Naive thymus-derived CD8-positive, alpha-beta T cell (primary cell): Measurements from ENCODE around the gene STEAP3. TPM values are rescaled to one million over a fixed set of nuclear protein-coding genes. Genes with fewer than 3 reads are reported as not detected.
A peak's percentile ranks its signal among the peaks of the same experiment; 100 is the strongest.

Experiments
- ATAC-seq, 2 donors: fragments of 150-1000 bp; cut with Tn5 transposase in 1 of 2; sonication (Bioruptor Pico), chemical (Tn5 transposase) in 1 of 2; 1 replicate in 1 of 2; 2 replicates in 1 of 2; pipeline ENCODE4 v1.10.0; 2021; ENCODE audit warnings: mild to moderate bottlenecking in 2 of 2, moderate library complexity in 2 of 2
- POLR2A ChIA-PET: fragments of 350-600 bp; sonication (Branson Sonifier 250); formaldehyde crosslinking; loops from one replicate; lab custom pipeline; 2021; ENCODE audit warnings: antibody characterized with exemption; lab: Charles Lee
- DNase-seq, 10 donors: peaks; one replicate each; pipeline versions ENCODE4 v3.0.0 to v3.0.0-alpha.2; 2020 to 2022
- H3K27ac Mint-ChIP-seq, 10 donors: one replicate each; pipeline ENCODE4 v1.8.0; 2020 to 2022; ENCODE audit warnings: mild to moderate bottlenecking in 10 of 10, mixed read lengths in 10 of 10, moderate library complexity in 4 of 10, inconsistent platforms in 1 of 10
- H3K27me3 Mint-ChIP-seq, 5 donors: one replicate each; pipeline ENCODE4 v1.8.0; 2021 to 2022; ENCODE audit warnings: mixed read lengths in 5 of 5
- H3K36me3 Mint-ChIP-seq, 3 donors: one replicate each; pipeline ENCODE4 v1.8.0; 2020 to 2022; ENCODE audit warnings: mixed read lengths in 3 of 3, mild to moderate bottlenecking in 2 of 3, inconsistent platforms in 1 of 3
- H3K4me1 Mint-ChIP-seq, 4 donors: one replicate each; pipeline ENCODE4 v1.8.0; 2021 to 2022; ENCODE audit warnings: mixed read lengths in 4 of 4
- H3K4me3 Mint-ChIP-seq, 10 donors: one replicate each; pipeline ENCODE4 v1.8.0; 2020 to 2022; ENCODE audit warnings: mild to moderate bottlenecking in 10 of 10, mixed read lengths in 10 of 10, moderate library complexity in 6 of 10, inconsistent platforms in 1 of 10
- H3K9me3 Mint-ChIP-seq, 9 donors: one replicate each; pipeline ENCODE4 v1.8.0; 2020 to 2022; ENCODE audit warnings: mixed read lengths in 9 of 9, mild to moderate bottlenecking in 3 of 9, inconsistent platforms in 1 of 9, moderate library complexity in 1 of 9
- polyA plus RNA-seq, 3 donors: library from polyadenylated mRNA; unstranded; fragments of 300-500 nt; fragmentation: Illumina TruSeq; gene quantifications; one replicate each; pipeline ENCODE4 v1.2.3, GENCODE V29; 2021
- total RNA-seq, 8 experiments: library from RNA in 2 of 8; stranded (reverse) in 2 of 8; gene quantifications; one replicate each; pipeline ENCODE4 v1.2.3 and lab custom pipeline; 2021 to 2026

Gene STEAP3, protein sequence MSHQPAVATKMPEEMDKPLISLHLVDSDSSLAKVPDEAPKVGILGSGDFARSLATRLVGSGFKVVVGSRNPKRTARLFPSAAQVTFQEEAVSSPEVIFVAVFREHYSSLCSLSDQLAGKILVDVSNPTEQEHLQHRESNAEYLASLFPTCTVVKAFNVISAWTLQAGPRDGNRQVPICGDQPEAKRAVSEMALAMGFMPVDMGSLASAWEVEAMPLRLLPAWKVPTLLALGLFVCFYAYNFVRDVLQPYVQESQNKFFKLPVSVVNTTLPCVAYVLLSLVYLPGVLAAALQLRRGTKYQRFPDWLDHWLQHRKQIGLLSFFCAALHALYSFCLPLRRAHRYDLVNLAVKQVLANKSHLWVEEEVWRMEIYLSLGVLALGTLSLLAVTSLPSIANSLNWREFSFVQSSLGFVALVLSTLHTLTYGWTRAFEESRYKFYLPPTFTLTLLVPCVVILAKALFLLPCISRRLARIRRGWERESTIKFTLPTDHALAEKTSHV
- not detected for total RNA-seq
- polyA plus RNA-seq: under 1 TPM in 1 of 3 donors, not detected in 2; 0.24 TPM
- 0 to 0.17 (median 0.14) reads per million in 6 experiments for total RNA-seq (lab: John Stamatoyannopoulos, UW)

DNA sequence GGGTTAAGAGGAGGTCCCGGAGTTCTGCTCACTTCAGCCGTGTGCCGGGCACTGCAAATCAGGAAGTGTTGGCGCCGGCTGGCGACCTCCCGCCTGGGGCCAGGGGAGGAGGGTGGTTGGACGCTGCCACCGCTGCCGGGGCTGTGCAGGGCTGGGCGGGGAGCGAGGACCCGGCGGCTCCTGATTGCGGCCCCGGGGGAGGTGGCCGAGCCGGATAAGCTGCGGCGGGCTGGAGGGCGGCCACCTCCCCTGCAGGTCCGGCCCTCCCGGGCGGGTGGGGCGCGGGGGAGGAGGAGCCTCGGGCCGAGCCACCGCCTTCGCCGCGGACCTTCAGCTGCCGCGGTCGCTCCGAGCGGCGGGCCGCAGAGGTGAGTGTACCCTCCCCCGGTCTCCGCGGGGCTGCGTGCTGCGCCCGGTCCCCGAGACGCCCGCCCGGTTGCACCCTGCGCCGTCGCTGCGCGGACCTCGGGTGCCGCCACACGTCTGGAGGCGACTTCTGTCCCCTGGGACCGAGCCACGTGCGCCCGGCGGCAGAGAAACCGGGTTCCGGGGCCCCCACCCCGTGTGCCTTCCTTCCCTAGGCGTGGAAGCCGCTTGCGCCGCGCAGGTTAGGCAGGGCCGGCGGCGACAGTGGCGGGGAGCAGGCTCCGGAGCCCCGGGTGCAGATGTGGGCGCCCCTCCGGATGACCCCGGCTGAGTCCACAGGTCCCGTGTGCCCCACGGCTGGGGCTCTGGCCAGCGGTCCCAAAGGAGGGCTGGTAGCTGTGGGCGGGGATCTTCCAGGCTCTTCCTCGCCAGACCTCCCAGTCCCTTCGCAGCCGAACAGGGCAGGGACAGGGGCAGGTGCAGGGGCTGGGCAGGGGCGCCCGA lies at the start of gene STEAP3:
STEAP3 (plus strand) TSS at position 314 of the 870 bp plus-strand sequence. CDS start 7,179 bp downstream, outside the sequence.
- no peak within 1 kb of the TSS for H3K27ac Mint-ChIP-seq
- DNase-seq: no peak

DNA sequence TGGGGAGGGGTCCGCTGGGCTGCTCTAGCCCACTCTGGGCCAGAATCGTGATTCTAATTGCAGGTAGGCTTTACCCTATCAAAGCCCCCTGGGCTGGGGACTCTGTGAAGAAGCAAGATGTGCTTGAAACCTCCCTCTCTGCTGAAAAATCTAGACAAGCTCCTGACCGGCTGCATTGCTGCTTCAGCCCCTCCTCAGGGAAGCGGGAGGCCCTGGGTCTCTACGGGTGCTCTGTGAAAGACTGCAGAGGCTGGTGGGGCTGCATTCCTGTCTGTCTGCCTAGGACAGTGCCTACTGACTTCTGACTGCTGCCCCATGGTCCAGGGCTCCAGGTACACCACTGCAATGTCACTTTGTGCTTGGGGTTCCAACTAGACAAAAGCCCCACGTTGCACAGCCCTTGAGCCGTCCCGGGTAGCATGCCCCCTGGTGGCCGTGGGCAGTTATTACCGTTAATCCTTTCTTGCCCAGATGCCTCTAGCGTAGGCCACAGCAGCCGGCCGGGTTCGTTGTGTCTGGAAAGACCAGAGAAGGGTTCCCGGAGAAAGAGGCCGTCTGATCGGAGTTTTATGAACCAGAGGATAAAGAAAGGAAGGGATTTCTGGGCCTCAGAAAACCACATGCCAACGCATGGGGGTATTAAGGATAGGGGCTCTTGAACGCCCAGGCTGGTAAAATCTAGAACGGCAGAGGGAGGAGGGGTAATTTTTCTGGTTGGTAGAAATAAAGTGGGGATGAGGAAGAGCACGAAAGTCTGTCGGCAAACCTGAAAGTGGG lies 49.2 kb upstream of the STEAP3 start:
- Mint-ChIP-seq H3K4me1 (peaks cover 0 to 1% (median 0%) of the 10 kb centered on the region in 4 donors), H3K27me3 (no peaks in the 10 kb centered on the region), H3K27ac (no peak overlapping the region), H3K36me3 (no peaks in the 10 kb centered on the region), H3K9me3 (no peaks in the 10 kb centered on the region), H3K4me3 (no peak overlapping the region)
- peak; percentile 22 to 69 (median 48) for DNase-seq
- POLR2A ChIA-PET: interaction anchor here (1.3 kb wide), 1 partner anchor 293 kb away, joined by 3 read pairs; no protein-coding TSS in a partner anchor
- peak in 1 of 2 donors; percentile 39 for ATAC-seq

More for the DNA sequence above, at the start of gene STEAP3:
- Mint-ChIP-seq H3K27me3 (peaks cover 13 to 61% (median 36%) of the 10 kb centered on the region in 5 donors), H3K4me3 (peak within 1 kb of the TSS in 9 of 10 donors; percentile 10 to 64 (median 58)), H3K9me3 (no peaks in the 10 kb centered on the region), H3K4me1 (peaks cover 0 to 12% (median 4%) of the 10 kb centered on the region in 4 donors), H3K36me3 (no peaks in the 10 kb centered on the region)
- POLR2A ChIA-PET: no interaction called here
- peak in 1 of 2 donors; percentile 28 for ATAC-seq

DNA sequence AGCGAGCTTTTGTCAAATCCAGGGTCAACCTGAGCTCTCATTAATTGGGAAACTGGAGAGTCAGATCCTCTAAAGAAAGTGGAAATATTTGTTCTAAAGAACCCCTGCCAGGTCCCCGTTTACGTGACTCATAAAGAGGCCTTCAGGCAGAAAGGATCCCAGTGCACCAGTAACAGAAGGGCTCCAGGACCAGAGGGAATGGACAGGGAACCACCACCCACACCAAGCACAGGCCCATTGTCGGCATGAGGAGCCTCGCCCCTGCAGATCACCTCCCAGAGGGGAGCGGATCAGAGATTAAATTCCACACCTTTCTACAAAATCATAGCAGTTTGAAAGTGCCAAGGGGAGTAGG lies 48.7 kb upstream of the STEAP3 start:
- Mint-ChIP-seq H3K27me3 (no peaks in the 10 kb centered on the region), H3K27ac (no peak overlapping the region), H3K9me3 (no peaks in the 10 kb centered on the region), H3K4me1 (peaks cover 0 to 1% (median 0%) of the 10 kb centered on the region in 4 donors), H3K36me3 (no peaks in the 10 kb centered on the region), H3K4me3 (no peak overlapping the region)
- POLR2A ChIA-PET: interaction anchor here (1.3 kb wide), 1 partner anchor 293 kb away, joined by 3 read pairs; no protein-coding TSS in a partner anchor
- DNase-seq (no peak), ATAC-seq (no peak)

DNA sequence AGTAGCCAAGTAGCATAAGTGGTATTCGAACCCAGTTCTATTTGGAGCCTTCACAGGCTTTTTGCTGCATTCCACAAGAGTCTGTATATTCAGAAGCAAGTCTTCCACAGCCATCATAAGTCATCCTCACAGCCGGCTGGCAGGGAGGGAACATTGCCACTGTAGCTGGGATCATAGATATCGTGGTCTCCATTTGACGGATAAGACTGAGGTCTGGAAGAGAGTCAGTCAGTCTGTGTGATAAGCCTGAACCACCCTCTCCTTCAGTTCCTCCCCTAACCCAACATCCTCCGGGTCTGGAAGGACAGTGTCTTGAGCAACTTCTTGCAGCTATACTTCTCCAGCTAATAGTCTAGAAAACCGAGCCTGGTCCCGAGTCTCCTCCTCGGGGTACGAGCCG lies 48.1 kb upstream of the STEAP3 start:
- Mint-ChIP-seq H3K4me3 (no peak overlapping the region), H3K4me1 (peaks cover 0 to 1% (median 0%) of the 10 kb centered on the region in 4 donors), H3K36me3 (no peaks in the 10 kb centered on the region), H3K27me3 (no peaks in the 10 kb centered on the region), H3K9me3 (no peaks in the 10 kb centered on the region), H3K27ac (no peak overlapping the region)
- ATAC-seq (no peak), DNase-seq (no peak)
- POLR2A ChIA-PET: interaction anchor here (1.3 kb wide), 1 partner anchor 294 kb away, joined by 3 read pairs; no protein-coding TSS in a partner anchor

DNA sequence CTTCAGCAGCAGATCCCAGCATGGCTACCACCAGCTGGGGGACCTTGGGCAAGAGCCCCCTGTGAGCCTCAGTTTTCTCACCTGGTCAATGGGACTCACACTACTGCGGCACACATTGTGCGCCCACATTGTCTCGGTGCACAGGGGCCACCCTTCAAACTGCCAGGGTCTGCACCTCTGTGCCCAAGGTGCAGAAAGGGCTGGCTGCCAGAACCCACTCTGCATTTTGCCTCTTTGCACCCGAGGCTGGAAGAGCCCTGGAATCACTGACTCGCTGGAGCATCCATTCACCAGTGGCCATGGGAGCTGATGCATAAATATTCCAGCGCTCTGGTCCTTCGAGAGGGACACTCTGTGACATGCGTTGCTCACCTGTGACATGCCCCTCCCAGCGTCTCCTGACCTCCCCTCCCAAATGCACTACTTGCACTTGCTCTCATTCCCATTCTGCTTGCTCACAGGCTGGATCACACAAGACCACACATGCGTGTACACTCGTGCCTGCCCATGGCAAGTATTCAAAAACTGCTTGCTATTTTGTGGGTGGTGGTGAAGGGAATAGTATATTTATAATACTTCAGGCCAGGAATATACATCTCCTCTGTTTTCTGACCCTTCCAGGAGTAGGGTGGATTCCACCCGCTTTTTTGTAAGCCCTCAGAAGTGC lies 46.3 kb upstream of the STEAP3 start:
- POLR2A ChIA-PET: no interaction called here
- no peak for ATAC-seq
- H3K27me3 Mint-ChIP-seq: no peaks in the 10 kb centered on the region
- no peak overlapping the region for H3K27ac Mint-ChIP-seq
- H3K4me1 Mint-ChIP-seq: peaks cover 0 to 1% (median 0%) of the 10 kb centered on the region in 4 donors
- no peaks in the 10 kb centered on the region for H3K36me3 Mint-ChIP-seq
- H3K9me3 Mint-ChIP-seq: no peaks in the 10 kb centered on the region
- DNase-seq: no peak
- no peak overlapping the region for H3K4me3 Mint-ChIP-seq

DNA sequence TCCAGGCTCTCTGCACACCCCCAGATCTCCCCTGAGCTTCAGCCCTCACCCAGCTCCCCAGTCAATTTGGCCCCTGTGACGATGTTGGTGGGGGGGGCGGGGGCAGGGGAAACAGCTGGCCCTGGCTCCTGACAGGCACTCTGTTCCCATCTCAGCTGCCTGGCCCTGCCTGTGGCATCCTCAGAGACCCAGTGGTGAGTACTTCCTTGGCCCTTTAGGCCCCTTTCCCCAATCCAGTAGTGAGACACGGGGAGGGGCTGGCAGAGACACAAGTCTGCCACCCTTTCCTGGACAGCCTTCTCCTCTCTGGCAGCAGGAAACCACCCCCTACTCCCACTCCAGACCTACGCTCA lies 45.8 kb upstream of the STEAP3 start:
- Mint-ChIP-seq H3K27ac (no peak overlapping the region), H3K9me3 (no peaks in the 10 kb centered on the region), H3K4me1 (peaks cover 0 to 1% (median 0%) of the 10 kb centered on the region in 4 donors), H3K27me3 (no peaks in the 10 kb centered on the region), H3K36me3 (no peaks in the 10 kb centered on the region), H3K4me3 (no peak overlapping the region)
- POLR2A ChIA-PET: no interaction called here
- ATAC-seq (no peak), DNase-seq (no peak)

DNA sequence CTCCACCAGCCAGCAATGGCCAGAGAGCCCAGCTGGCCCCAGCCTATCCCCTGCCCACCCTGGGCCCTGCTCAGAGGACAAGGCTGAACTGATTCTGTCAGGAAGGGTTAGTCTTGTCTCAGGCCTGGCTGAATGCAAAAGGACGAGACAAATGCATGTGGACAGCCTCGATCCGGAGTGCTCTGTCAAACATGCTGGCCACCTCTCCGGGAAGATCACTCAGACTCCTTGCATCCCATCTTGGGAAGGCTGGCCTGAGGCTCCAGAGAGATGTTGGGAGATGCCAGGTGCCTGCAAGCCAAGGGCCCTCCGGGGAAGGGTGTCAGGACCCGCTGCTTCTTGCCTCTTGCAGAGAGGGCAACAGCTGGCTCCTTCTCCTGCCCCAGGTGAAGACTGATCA lies 44.9 kb upstream of the STEAP3 start:
- peaks cover 0 to 1% (median 0%) of the 10 kb centered on the region in 4 donors for H3K4me1 Mint-ChIP-seq
- ATAC-seq (no peak), DNase-seq (no peak)
- no peaks in the 10 kb centered on the region for H3K36me3 Mint-ChIP-seq
- no peak overlapping the region for H3K4me3 Mint-ChIP-seq
- H3K27ac Mint-ChIP-seq: no peak overlapping the region
- no peaks in the 10 kb centered on the region for H3K27me3 Mint-ChIP-seq
- H3K9me3 Mint-ChIP-seq: no peaks in the 10 kb centered on the region
- POLR2A ChIA-PET: no interaction called here

DNA sequence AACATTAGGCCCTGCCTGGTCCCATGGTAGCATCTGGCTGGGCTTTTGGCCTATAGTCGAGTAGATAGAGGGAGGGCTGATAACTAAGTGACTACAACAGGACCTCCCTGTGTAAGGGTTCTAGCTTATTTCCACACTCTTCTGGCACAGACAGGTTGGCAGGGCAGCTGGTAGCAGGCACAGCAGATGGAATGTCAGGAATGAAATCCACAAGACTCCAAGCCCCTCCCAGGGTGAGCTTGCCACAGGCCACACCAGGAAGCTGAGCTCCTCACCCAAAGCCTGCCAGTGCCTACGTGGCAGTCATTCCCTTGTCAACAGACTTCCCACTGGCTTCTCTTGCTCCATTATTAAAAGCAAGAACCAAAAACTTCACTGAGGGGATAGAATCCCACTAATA lies 44.4 kb upstream of the STEAP3 start:
- ATAC-seq (no peak), DNase-seq (no peak)
- Mint-ChIP-seq H3K4me3 (no peak overlapping the region), H3K27me3 (no peaks in the 10 kb centered on the region), H3K4me1 (peaks cover 0 to 1% (median 0%) of the 10 kb centered on the region in 4 donors), H3K36me3 (no peaks in the 10 kb centered on the region), H3K9me3 (no peaks in the 10 kb centered on the region), H3K27ac (no peak overlapping the region)
- POLR2A ChIA-PET: no interaction called here

DNA sequence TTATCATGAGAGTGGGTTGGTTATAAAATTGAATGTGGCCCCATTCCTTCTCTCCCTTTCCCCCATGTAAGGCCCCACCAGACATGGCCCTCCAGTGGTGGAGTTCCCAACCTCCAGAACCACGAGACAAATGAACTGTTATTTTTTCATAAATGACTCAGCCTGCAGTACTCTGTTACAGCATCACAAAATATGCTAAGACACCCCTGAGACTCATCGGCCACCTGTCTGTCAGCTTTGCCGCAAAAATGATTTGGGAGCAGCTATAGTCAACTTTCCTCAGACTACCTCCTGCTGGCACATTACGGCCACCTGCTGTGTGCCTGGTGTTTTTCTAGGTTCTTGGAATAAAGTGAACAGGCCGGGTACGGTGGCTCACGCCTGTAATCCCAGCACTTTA lies 43.6 kb upstream of the STEAP3 start:
- H3K4me1 Mint-ChIP-seq: no peaks in the 10 kb centered on the region

DNA sequence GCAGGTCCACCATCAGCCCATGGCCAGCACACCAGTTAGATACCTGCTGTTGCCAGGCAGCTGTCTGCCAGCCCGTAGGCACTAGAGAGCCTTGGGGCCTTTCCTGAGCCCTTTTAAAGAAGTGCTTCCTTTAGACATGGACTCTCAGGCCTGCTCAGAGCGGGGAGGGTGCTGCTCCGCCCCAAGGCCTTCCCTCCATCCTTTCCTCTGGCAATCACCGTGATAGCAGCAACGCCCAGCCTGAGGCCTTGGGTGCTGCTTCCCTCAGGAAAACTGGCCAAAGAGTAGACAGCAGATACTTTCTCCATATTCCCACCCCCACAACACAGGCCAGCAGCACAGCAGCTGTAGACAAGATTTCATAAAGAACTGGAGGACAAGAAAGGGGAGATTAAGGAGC lies 42.7 kb upstream of the STEAP3 start:
- Mint-ChIP-seq H3K9me3 (no peaks in the 10 kb centered on the region), H3K27ac (no peak overlapping the region), H3K4me1 (no peaks in the 10 kb centered on the region), H3K4me3 (no peak overlapping the region), H3K36me3 (no peaks in the 10 kb centered on the region), H3K27me3 (peaks cover 0 to 3% (median 0%) of the 10 kb centered on the region in 5 donors)
- DNase-seq (no peak), ATAC-seq (no peak)
- POLR2A ChIA-PET: no interaction called here

More for the DNA sequence above, 43.6 kb upstream of the STEAP3 start:
- no peak overlapping the region for H3K4me3 Mint-ChIP-seq
- no peaks in the 10 kb centered on the region for H3K36me3 Mint-ChIP-seq
- no peak overlapping the region for H3K27ac Mint-ChIP-seq
- POLR2A ChIA-PET: no interaction called here
- no peak for DNase-seq
- no peak for ATAC-seq
- peaks cover 0 to 3% (median 0%) of the 10 kb centered on the region in 5 donors for H3K27me3 Mint-ChIP-seq
- H3K9me3 Mint-ChIP-seq: no peaks in the 10 kb centered on the region

DNA sequence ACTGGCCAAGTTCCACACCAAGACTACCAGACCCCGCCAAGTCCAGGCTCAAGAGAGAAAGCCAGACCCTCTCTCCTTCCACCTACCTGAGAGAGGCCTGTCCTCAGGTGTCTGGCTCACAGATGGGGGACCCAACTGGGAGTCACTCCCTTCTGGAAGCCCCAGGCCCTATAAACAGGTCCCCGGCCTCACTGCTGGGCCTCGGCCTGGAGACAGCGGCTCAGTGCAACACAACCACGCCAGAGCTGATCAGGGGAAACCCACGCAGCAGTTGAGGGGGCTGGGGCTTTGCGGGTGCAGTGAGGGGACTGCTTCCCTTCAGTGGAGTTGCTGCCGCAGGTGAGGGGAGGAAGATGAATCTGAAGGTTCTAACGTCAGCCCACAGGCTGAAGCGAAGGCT lies 42.2 kb upstream of the STEAP3 start:
- Mint-ChIP-seq H3K9me3 (no peaks in the 10 kb centered on the region), H3K36me3 (no peaks in the 10 kb centered on the region), H3K4me3 (no peak overlapping the region), H3K27me3 (peaks cover 0 to 5% (median 0%) of the 10 kb centered on the region in 5 donors), H3K4me1 (no peaks in the 10 kb centered on the region), H3K27ac (no peak overlapping the region)
- POLR2A ChIA-PET: no interaction called here
- no peak for ATAC-seq
- no peak for DNase-seq
